Transverse colon (tissue), 4 donors: ENCODE results near the gene PKP2.

Experiments used
- EP300 ChIP-seq: sonication (generic); formaldehyde crosslinking; IDR thresholded peaks from one replicate; pipeline ENCODE4 v1.6.1; 2017; ENCODE audit warnings: antibody characterized with exemption, low read depth
- POLR2A ChIP-seq: fragments of 450-650 bp; IDR thresholded peaks from one replicate; pipeline ENCODE4 v1.6.1; 2016; ENCODE audit warnings: antibody characterized with exemption, mild to moderate bottlenecking, moderate library complexity
- POLR2AphosphoS5 ChIP-seq, 3 donors: sonication (generic); formaldehyde crosslinking; IDR thresholded peaks; one replicate each; pipeline ENCODE4 v1.6.1; 2016; ENCODE audit warnings: antibody characterized with exemption in 3 of 3
- TF ChIP-seq, protein P1 (sequence below), 5 experiments: fragments of 200-600 bp in 3 of 5; fragments of 450-650 bp in 2 of 5; sonication (generic) in 3 of 5; IDR thresholded peaks; 1 replicate in 2 of 5; 2 replicates in 3 of 5; pipeline ENCODE4 v1.5.1; 2016 to 2017; ENCODE audit warnings: antibody characterized with exemption in 5 of 5, inconsistent platforms in 3 of 5, mild to moderate bottlenecking in 2 of 5, moderate library complexity in 1 of 5

DNA sequence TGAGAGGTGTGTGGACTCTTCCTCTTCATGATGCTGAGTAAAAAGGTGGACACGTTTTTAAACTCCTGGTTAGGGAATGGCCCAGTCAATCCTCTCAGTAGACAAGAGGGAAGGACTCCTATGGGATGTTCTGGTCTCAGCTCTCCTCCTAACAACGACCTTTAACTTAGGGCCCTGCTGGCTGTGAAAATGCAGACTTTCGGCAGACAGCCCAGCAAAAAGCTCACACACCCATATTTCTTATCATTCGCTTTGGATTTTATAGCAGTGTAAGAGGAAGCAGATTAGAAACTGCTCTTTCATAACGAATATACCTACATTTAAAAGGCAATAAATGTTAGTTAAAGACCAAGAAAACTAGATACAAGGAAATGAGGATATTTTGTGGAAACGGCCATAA, 122.9 kb downstream of the PKP2 start:
- TF ChIP-seq POLR2AphosphoS5 (IDR thresholded peaks at IDR 0.05) (no peak), EP300 (no peak), POLR2A (no peak)
- TF ChIP-seq, protein P1, sequence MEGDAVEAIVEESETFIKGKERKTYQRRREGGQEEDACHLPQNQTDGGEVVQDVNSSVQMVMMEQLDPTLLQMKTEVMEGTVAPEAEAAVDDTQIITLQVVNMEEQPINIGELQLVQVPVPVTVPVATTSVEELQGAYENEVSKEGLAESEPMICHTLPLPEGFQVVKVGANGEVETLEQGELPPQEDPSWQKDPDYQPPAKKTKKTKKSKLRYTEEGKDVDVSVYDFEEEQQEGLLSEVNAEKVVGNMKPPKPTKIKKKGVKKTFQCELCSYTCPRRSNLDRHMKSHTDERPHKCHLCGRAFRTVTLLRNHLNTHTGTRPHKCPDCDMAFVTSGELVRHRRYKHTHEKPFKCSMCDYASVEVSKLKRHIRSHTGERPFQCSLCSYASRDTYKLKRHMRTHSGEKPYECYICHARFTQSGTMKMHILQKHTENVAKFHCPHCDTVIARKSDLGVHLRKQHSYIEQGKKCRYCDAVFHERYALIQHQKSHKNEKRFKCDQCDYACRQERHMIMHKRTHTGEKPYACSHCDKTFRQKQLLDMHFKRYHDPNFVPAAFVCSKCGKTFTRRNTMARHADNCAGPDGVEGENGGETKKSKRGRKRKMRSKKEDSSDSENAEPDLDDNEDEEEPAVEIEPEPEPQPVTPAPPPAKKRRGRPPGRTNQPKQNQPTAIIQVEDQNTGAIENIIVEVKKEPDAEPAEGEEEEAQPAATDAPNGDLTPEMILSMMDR (IDR thresholded peaks at IDR 0.05), result no peak
